PC-3 (cell line): ENCODE results near the gene ZNF496.

Experiments used
- CTCF ChIP-seq: fragments of 300-600 bp; sonication (generic); conservative IDR thresholded peaks from 2 replicates; pipeline ENCODE4 v1.5.1; 2017; ENCODE audit warnings: antibody characterized with exemption, low read depth, mild to moderate bottlenecking, low read length
- EZH2 ChIP-seq: fragments of 300-600 bp; sonication (generic); IDR thresholded peaks from one replicate; pipeline ENCODE4 v1.6.1; 2017; ENCODE audit warnings: antibody characterized with exemption, mild to moderate bottlenecking, low read length; ENCODE audit not compliant: unreplicated experiment

DNA sequence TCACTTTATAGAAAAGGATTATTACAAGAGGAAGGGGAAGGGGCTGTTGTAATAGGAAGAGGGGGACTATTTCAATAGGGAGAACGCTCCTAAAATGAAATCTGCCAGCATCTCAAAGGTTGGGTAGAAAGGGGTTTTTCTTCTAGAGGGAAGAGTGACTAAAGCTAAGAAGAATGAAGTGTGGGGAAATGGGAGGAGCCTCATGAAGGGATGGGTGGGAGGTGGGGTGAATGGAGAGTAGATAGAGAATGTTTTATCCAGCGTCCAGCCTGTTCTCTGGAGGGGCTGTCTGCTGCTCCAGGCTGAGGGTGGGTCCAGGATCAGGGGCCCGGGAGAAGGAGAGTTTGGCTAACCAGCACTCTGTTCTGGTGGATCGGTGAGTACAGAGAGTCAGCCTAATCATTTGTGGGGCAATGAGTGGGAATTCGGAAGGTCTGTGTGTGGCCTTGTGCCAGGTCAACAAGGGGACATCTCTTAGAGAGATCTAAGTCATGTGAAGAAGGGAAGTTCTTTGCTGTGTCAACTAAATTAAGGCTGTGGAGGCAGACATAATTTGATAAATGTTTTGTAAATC lies 50.6 kb downstream of the ZNF496 start:
- TF ChIP-seq CTCF (no peak), EZH2 (no peak)
